ENCODE results near the gene ANKRD11.
"Not testable (repeated sequence)": the region's sequence is repeated elsewhere in the genome, so short reads cannot be mapped to it uniquely, and the experiment has no call there.

Gene ANKRD11

DNA sequence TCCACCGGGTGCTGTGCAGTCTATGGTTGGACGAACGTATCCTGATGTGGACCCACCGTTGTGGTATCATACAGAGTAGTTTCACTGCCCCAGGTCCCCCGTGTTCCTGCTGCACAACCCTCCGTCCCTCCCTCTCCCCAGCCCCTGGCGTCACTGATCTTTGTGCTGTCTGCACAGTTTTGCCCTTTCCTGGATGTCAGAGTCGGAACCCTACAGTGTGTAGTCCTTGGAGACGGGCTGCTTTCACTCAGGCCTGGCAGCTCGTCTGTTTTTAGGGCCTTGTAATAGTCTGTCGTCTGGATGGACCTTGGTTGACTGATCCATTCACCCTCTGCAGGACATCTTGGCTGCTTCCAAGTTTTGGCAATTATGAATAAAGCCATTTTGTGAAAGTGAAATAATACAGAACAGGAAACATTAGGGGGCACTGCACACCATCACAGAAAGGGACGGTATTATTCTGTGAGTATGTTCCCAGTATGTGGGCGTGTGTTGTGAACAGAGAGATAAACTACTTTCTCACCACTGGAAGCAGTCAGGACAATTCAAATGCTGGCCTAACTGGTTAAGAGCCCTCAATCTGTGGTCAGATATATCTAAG lies 156.9 kb downstream of the ANKRD11 start:
- H2BK12ac ChIP-seq (ENCODE audit: low read length in 2 of 2); H2BK5ac ChIP-seq (ENCODE audit: low read depth, low read length, poor library complexity, severe bottlenecking); H2AK5ac ChIP-seq (ENCODE audit: low read length, severe bottlenecking); H2BK120ac ChIP-seq (ENCODE audit: low read depth, low read length); H3K4ac ChIP-seq (ENCODE audit: low read depth in 1 of 2, low read length in 2 of 2); H2BK15ac ChIP-seq (ENCODE audit: low read depth, poor library complexity, severe bottlenecking); H3K4me3 ChIP-seq (ENCODE audit: insufficient read depth in 1 of 2, low read depth in 1 of 2, low read length in 2 of 2); H3K9me3 ChIP-seq (ENCODE audit: control insufficient read depth, low read length); H3K18ac ChIP-seq (ENCODE audit: low read depth in 1 of 2, low read length in 2 of 2); H3K27me3 ChIP-seq (ENCODE audit: control insufficient read depth in 1 of 2, insufficient read depth in 1 of 2, low read length in 2 of 2); H3K23ac ChIP-seq (ENCODE audit: low read length in 2 of 2); H3K4me2 ChIP-seq (ENCODE audit: low read length, poor library complexity, severe bottlenecking); H3K27ac ChIP-seq (ENCODE audit: low read length, poor library complexity, severe bottlenecking); H4K91ac ChIP-seq (ENCODE audit: low read length); H2AFZ ChIP-seq (ENCODE audit: low read depth, low read length); H4K8ac ChIP-seq (ENCODE audit: low read length): not testable (repeated sequence)
- peak overlapping the region; percentile 59 for H3K9ac ChIP-seq (ENCODE audit: low read length)
- peaks cover 0 to 18% of the 10 kb centered on the region in 2 experiments for H3K36me3 ChIP-seq (ENCODE audit: control insufficient read depth in 1 of 2, insufficient read depth in 2 of 2, low read depth in 1 of 2, low read length in 2 of 2)
- DNase-seq, result peak; percentile 91
- H3K14ac ChIP-seq (ENCODE audit: low read length in 2 of 2), result peak overlapping the region in 1 of 2 experiments; percentile 18
- 50% methylated on average over 10 of the region's 13 CpGs for WGBS
- H3K4me1 ChIP-seq (ENCODE audit: control insufficient read depth, insufficient read depth, low read depth, low read length), result peaks cover 51% of the 10 kb centered on the region
- peaks cover 21% of the 10 kb centered on the region for H3K79me1 ChIP-seq (replicated peaks; ENCODE audit: low read length, poor library complexity, severe bottlenecking)

DNA sequence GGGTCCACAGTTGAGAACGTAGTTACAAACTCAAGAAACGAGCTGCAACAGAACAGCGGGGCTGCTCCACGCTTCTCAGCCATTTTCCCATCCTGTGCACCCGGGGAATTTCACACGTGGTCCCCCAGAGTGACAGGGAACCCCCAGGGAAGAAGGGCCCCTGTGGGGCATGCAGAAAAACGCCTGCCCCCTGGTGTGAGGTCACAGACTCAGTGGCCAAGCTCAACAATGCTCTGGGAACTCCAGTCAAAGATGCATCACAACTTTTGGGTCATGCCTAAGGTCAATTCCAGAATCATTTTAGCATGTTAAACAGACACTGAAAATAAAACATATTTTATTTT lies 157.5 kb downstream of the ANKRD11 start:
- Histone ChIP-seq H3K4ac (ENCODE audit: low read depth in 1 of 2, low read length in 2 of 2) (no peak overlapping the region), H3K18ac (ENCODE audit: low read depth in 1 of 2, low read length in 2 of 2) (no peak overlapping the region), H2AK5ac (ENCODE audit: low read length, severe bottlenecking) (no peak overlapping the region), H4K8ac (ENCODE audit: low read length) (no peak overlapping the region), H3K79me1 (replicated peaks; ENCODE audit: low read length, poor library complexity, severe bottlenecking) (peaks cover 18% of the 10 kb centered on the region), H3K27me3 (ENCODE audit: control insufficient read depth in 1 of 2, insufficient read depth in 1 of 2, low read length in 2 of 2) (no peaks in the 10 kb centered on the region), H4K91ac (ENCODE audit: low read length) (no peak overlapping the region), H3K4me3 (ENCODE audit: insufficient read depth in 1 of 2, low read depth in 1 of 2, low read length in 2 of 2) (no peak overlapping the region), H2BK15ac (ENCODE audit: low read depth, poor library complexity, severe bottlenecking) (no peak overlapping the region), H2BK120ac (ENCODE audit: low read depth, low read length) (no peak overlapping the region), H3K9ac (ENCODE audit: low read length) (peak overlapping the region; percentile 24), H3K36me3 (ENCODE audit: control insufficient read depth in 1 of 2, insufficient read depth in 2 of 2, low read depth in 1 of 2, low read length in 2 of 2) (peaks cover 5 to 17% of the 10 kb centered on the region in 2 experiments), H3K9me3 (ENCODE audit: control insufficient read depth, low read length) (no peaks in the 10 kb centered on the region), H3K4me2 (ENCODE audit: low read length, poor library complexity, severe bottlenecking) (no peak overlapping the region), H3K14ac (ENCODE audit: low read length in 2 of 2) (no peak overlapping the region), H3K4me1 (ENCODE audit: control insufficient read depth, insufficient read depth, low read depth, low read length) (peaks cover 55% of the 10 kb centered on the region), H2BK5ac (ENCODE audit: low read depth, low read length, poor library complexity, severe bottlenecking) (no peak overlapping the region), H3K23ac (ENCODE audit: low read length in 2 of 2) (no peak overlapping the region), H2BK12ac (ENCODE audit: low read length in 2 of 2) (no peak overlapping the region), H3K27ac (ENCODE audit: low read length, poor library complexity, severe bottlenecking) (no peak overlapping the region), H2AFZ (ENCODE audit: low read depth, low read length) (no peak overlapping the region)
- WGBS, result 50% methylated on average over 7 of the region's 7 CpGs
- no peak for DNase-seq

- H2BK12ac ChIP-seq (ENCODE audit: low read length in 2 of 2), result peak overlapping the region in 1 of 2 experiments; percentile 32
- no peak for DNase-seq
- H3K27ac ChIP-seq (ENCODE audit: low read length, poor library complexity, severe bottlenecking), result no peak overlapping the region
- H3K4me3 ChIP-seq (ENCODE audit: insufficient read depth in 1 of 2, low read depth in 1 of 2, low read length in 2 of 2), result no peak overlapping the region
- no peak overlapping the region for H4K8ac ChIP-seq (ENCODE audit: low read length)
- H3K36me3 ChIP-seq (ENCODE audit: control insufficient read depth in 1 of 2, insufficient read depth in 2 of 2, low read depth in 1 of 2, low read length in 2 of 2), result peaks cover 6 to 15% of the 10 kb centered on the region in 2 experiments
- no peak overlapping the region for H2AFZ ChIP-seq (ENCODE audit: low read depth, low read length)
- no peak overlapping the region for H4K91ac ChIP-seq (ENCODE audit: low read length)
- no peak overlapping the region for H3K14ac ChIP-seq (ENCODE audit: low read length in 2 of 2)
- H3K4me1 ChIP-seq (ENCODE audit: control insufficient read depth, insufficient read depth, low read depth, low read length), result peaks cover 53% of the 10 kb centered on the region
- H2BK120ac ChIP-seq (ENCODE audit: low read depth, low read length), result no peak overlapping the region
- no peaks in the 10 kb centered on the region for H3K27me3 ChIP-seq (ENCODE audit: control insufficient read depth in 1 of 2, insufficient read depth in 1 of 2, low read length in 2 of 2)
- 67% methylated on average over 13 of the region's 14 CpGs for WGBS
- no peak overlapping the region for H3K4me2 ChIP-seq (ENCODE audit: low read length, poor library complexity, severe bottlenecking)
- H3K4ac ChIP-seq (ENCODE audit: low read depth in 1 of 2, low read length in 2 of 2), result no peak overlapping the region
- no peak overlapping the region for H2BK5ac ChIP-seq (ENCODE audit: low read depth, low read length, poor library complexity, severe bottlenecking)
- H3K18ac ChIP-seq (ENCODE audit: low read depth in 1 of 2, low read length in 2 of 2), result no peak overlapping the region
- H3K9me3 ChIP-seq (ENCODE audit: control insufficient read depth, low read length), result no peaks in the 10 kb centered on the region
- peak overlapping the region; percentile 24 for H3K9ac ChIP-seq (ENCODE audit: low read length)
- H2AK5ac ChIP-seq (ENCODE audit: low read length, severe bottlenecking), result peak overlapping the region; percentile 54
- H3K79me1 ChIP-seq (replicated peaks; ENCODE audit: low read length, poor library complexity, severe bottlenecking), result peaks cover 16% of the 10 kb centered on the region
- H3K23ac ChIP-seq (ENCODE audit: low read length in 2 of 2), result no peak overlapping the region
- H2BK15ac ChIP-seq (ENCODE audit: low read depth, poor library complexity, severe bottlenecking), result no peak overlapping the region
These were observed 158.0 kb downstream of the ANKRD11 start for GRCh38 chr16:89332243-89332901.

GRCh38 chr16:89331371-89332109 lies 158.8 kb downstream of the ANKRD11 start:
- Histone ChIP-seq H3K27me3 (ENCODE audit: control insufficient read depth in 1 of 2, insufficient read depth in 1 of 2, low read length in 2 of 2) (no peaks in the 10 kb centered on the region), H3K23ac (ENCODE audit: low read length in 2 of 2) (no peak overlapping the region), H2BK12ac (ENCODE audit: low read length in 2 of 2) (no peak overlapping the region), H4K8ac (ENCODE audit: low read length) (no peak overlapping the region), H2BK120ac (ENCODE audit: low read depth, low read length) (no peak overlapping the region), H3K9ac (ENCODE audit: low read length) (no peak overlapping the region), H2BK15ac (ENCODE audit: low read depth, poor library complexity, severe bottlenecking) (no peak overlapping the region), H2AK5ac (ENCODE audit: low read length, severe bottlenecking) (no peak overlapping the region), H3K27ac (ENCODE audit: low read length, poor library complexity, severe bottlenecking) (no peak overlapping the region), H3K79me1 (replicated peaks; ENCODE audit: low read length, poor library complexity, severe bottlenecking) (peaks cover 16% of the 10 kb centered on the region), H3K9me3 (ENCODE audit: control insufficient read depth, low read length) (no peaks in the 10 kb centered on the region), H3K4ac (ENCODE audit: low read depth in 1 of 2, low read length in 2 of 2) (no peak overlapping the region), H2AFZ (ENCODE audit: low read depth, low read length) (no peak overlapping the region), H4K91ac (ENCODE audit: low read length) (no peak overlapping the region), H3K14ac (ENCODE audit: low read length in 2 of 2) (no peak overlapping the region), H3K18ac (ENCODE audit: low read depth in 1 of 2, low read length in 2 of 2) (no peak overlapping the region), H3K36me3 (ENCODE audit: control insufficient read depth in 1 of 2, insufficient read depth in 2 of 2, low read depth in 1 of 2, low read length in 2 of 2) (peaks cover 6 to 15% of the 10 kb centered on the region in 2 experiments), H3K4me1 (ENCODE audit: control insufficient read depth, insufficient read depth, low read depth, low read length) (peaks cover 57% of the 10 kb centered on the region), H3K4me2 (ENCODE audit: low read length, poor library complexity, severe bottlenecking) (no peak overlapping the region), H2BK5ac (ENCODE audit: low read depth, low read length, poor library complexity, severe bottlenecking) (no peak overlapping the region), H3K4me3 (ENCODE audit: insufficient read depth in 1 of 2, low read depth in 1 of 2, low read length in 2 of 2) (no peak overlapping the region)
- DNase-seq, result no peak
- WGBS, result 98% methylated on average over 12 of the region's 14 CpGs

Data from mesenchymal stem cell (in vitro differentiated cells and primary cell).